ENCODE data around the gene RAB31. TPM values are rescaled to one million over a fixed set of nuclear protein-coding genes. Genes with fewer than 3 reads are reported as not detected.

Gene RAB31
- total RNA-seq, 1 donor from 2014 or later, result 47.7 TPM

DNA sequence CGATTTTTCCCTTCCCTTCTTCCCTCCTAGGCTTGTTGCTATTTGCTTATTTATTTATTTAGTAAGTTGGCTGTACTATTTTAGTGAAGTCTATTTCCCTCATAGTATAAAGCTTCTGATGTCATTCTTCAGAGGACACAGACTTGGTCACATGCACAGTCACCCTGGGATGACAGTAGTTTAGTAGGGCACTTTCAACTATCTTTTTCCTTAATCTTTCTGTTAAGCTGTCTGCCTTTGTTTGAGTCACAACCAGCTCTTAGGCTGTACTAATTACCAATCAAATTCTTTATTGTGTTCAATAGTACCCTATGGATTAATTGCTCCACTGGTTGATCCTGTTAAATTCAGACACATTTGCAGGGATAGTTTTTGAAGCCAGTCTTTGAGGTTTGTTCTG is 26.9 kb upstream of the RAB31 start:
- Histone ChIP-seq H3K4me3 (ENCODE audit: low read depth, low read length) (no peak overlapping the region), H3K27me3 (ENCODE audit: control insufficient read depth, insufficient read depth, low read length) (no peaks in the 10 kb centered on the region), H3K36me3 (ENCODE audit: control insufficient read depth, insufficient read depth, low read length) (no peaks in the 10 kb centered on the region)
- TF ChIP-seq, protein P1, sequence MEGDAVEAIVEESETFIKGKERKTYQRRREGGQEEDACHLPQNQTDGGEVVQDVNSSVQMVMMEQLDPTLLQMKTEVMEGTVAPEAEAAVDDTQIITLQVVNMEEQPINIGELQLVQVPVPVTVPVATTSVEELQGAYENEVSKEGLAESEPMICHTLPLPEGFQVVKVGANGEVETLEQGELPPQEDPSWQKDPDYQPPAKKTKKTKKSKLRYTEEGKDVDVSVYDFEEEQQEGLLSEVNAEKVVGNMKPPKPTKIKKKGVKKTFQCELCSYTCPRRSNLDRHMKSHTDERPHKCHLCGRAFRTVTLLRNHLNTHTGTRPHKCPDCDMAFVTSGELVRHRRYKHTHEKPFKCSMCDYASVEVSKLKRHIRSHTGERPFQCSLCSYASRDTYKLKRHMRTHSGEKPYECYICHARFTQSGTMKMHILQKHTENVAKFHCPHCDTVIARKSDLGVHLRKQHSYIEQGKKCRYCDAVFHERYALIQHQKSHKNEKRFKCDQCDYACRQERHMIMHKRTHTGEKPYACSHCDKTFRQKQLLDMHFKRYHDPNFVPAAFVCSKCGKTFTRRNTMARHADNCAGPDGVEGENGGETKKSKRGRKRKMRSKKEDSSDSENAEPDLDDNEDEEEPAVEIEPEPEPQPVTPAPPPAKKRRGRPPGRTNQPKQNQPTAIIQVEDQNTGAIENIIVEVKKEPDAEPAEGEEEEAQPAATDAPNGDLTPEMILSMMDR (IDR thresholded peaks at IDR 0.05; ENCODE audit: insufficient read depth, low read length, severe bottlenecking), result no peak
- DNase-seq (ENCODE audit: low read depth) (no peak), FAIRE-seq (no peak)

DNA sequence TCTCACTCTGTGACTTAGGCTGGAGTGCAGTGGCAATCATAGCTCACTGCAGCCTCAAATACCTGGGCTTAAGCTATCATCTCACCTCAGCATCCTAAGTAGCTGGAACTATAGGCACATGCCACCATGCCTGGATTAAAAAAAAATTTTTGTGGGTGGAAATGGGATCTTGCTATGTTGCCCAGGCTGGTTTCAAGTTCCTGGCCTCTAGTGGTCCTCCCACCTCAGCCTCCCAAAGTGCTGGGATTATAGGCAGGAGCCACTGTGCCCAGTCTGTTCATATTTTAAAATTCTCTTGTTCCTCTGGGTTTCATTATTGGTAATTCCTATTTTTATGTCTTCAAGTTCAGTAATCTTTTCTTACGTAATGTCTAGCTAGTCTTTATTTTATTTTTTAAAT is 25.5 kb upstream of the RAB31 start:
- Histone ChIP-seq H3K36me3 (ENCODE audit: control insufficient read depth, insufficient read depth, low read length) (no peaks in the 10 kb centered on the region), H3K4me3 (ENCODE audit: low read depth, low read length) (no peak overlapping the region), H3K27me3 (ENCODE audit: control insufficient read depth, insufficient read depth, low read length) (no peaks in the 10 kb centered on the region)
- no peak for DNase-seq (ENCODE audit: low read depth)
- TF ChIP-seq, protein P1 (IDR thresholded peaks at IDR 0.05; ENCODE audit: insufficient read depth, low read length, severe bottlenecking), result no peak
- FAIRE-seq, result no peak

- H3K36me3 ChIP-seq (ENCODE audit: control insufficient read depth, insufficient read depth, low read length), result no peaks in the 10 kb centered on the region
- H3K4me3 ChIP-seq (ENCODE audit: low read depth, low read length), result no peak overlapping the region
- no peaks in the 10 kb centered on the region for H3K27me3 ChIP-seq (ENCODE audit: control insufficient read depth, insufficient read depth, low read length)
- no peak for FAIRE-seq
- DNase-seq (ENCODE audit: low read depth), result peak; percentile 65
- TF ChIP-seq, protein P1 (IDR thresholded peaks at IDR 0.05; ENCODE audit: insufficient read depth, low read length, severe bottlenecking), result peak; percentile 56
These were observed 24.4 kb upstream of the RAB31 start for GRCh38 chr18:9683418-9684396.

- no peak for DNase-seq (ENCODE audit: low read depth)
- no peak overlapping the region for H3K4me3 ChIP-seq (ENCODE audit: low read depth, low read length)
- FAIRE-seq, result no peak
- TF ChIP-seq, protein P1 (IDR thresholded peaks at IDR 0.05; ENCODE audit: insufficient read depth, low read length, severe bottlenecking), result no peak
- H3K27me3 ChIP-seq (ENCODE audit: control insufficient read depth, insufficient read depth, low read length), result no peaks in the 10 kb centered on the region
- H3K36me3 ChIP-seq (ENCODE audit: control insufficient read depth, insufficient read depth, low read length), result no peaks in the 10 kb centered on the region
These were observed 23.1 kb upstream of the RAB31 start for GRCh38 chr18:9684881-9685614.

DNA sequence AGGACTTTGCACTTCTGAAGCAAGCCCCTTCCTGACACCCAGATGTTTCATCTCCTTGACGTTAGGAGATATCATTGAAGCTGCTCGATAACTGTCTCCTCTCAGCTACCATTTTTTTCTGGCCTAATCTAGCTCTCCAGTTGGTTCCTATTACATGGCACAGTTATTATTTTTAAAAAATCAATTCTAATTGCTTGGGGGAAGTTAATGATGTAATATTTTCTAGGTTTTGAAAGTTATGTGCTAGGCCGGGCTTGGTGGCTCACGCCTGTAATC is 22.5 kb upstream of the RAB31 start:
- Histone ChIP-seq H3K36me3 (ENCODE audit: control insufficient read depth, insufficient read depth, low read length) (no peaks in the 10 kb centered on the region), H3K27me3 (ENCODE audit: control insufficient read depth, insufficient read depth, low read length) (no peaks in the 10 kb centered on the region), H3K4me3 (ENCODE audit: low read depth, low read length) (no peak overlapping the region)
- no peak for FAIRE-seq
- TF ChIP-seq, protein P1 (IDR thresholded peaks at IDR 0.05; ENCODE audit: insufficient read depth, low read length, severe bottlenecking), result no peak
- DNase-seq (ENCODE audit: low read depth), result no peak
